Measurements from ENCODE around the gene MRPL41.
"Not testable (repeated sequence)": the region's sequence is repeated elsewhere in the genome, so short reads cannot be mapped to it uniquely, and the experiment has no call there.

The MRPL41 gene

GRCh38 chr9:137564817-137565411 lies 13.2 kb downstream of the MRPL41 start:
- Histone ChIP-seq H3K14ac (ENCODE audit: low read length in 2 of 2) (no peak overlapping the region), H3K9ac (ENCODE audit: low read length) (no peak overlapping the region), H3K36me3 (ENCODE audit: control insufficient read depth in 1 of 2, insufficient read depth in 2 of 2, low read depth in 1 of 2, low read length in 2 of 2) (peaks cover 46 to 48% of the 10 kb centered on the region in 2 experiments), H4K91ac (ENCODE audit: low read length) (no peak overlapping the region), H2AK5ac (ENCODE audit: low read length, severe bottlenecking) (no peak overlapping the region), H2BK5ac (ENCODE audit: low read depth, low read length, poor library complexity, severe bottlenecking) (no peak overlapping the region), H3K23ac (ENCODE audit: low read length in 2 of 2) (no peak overlapping the region), H3K79me1 (replicated peaks; ENCODE audit: low read length, poor library complexity, severe bottlenecking) (peaks cover 22% of the 10 kb centered on the region), H3K9me3 (ENCODE audit: control insufficient read depth, low read length) (no peaks in the 10 kb centered on the region), H3K27me3 (ENCODE audit: control insufficient read depth in 1 of 2, insufficient read depth in 1 of 2, low read length in 2 of 2) (no peaks in the 10 kb centered on the region), H3K27ac (ENCODE audit: low read length, poor library complexity, severe bottlenecking) (no peak overlapping the region), H3K4me3 (ENCODE audit: insufficient read depth in 1 of 2, low read depth in 1 of 2, low read length in 2 of 2) (no peak overlapping the region), H3K18ac (ENCODE audit: low read depth in 1 of 2, low read length in 2 of 2) (no peak overlapping the region), H2BK12ac (ENCODE audit: low read length in 2 of 2) (no peak overlapping the region), H2AFZ (ENCODE audit: low read depth, low read length) (no peak overlapping the region), H4K8ac (ENCODE audit: low read length) (no peak overlapping the region), H3K4me1 (ENCODE audit: control insufficient read depth, insufficient read depth, low read depth, low read length) (peaks cover 2% of the 10 kb centered on the region), H2BK15ac (ENCODE audit: low read depth, poor library complexity, severe bottlenecking) (no peak overlapping the region), H2BK120ac (ENCODE audit: low read depth, low read length) (no peak overlapping the region), H3K4ac (ENCODE audit: low read depth in 1 of 2, low read length in 2 of 2) (no peak overlapping the region), H3K4me2 (ENCODE audit: low read length, poor library complexity, severe bottlenecking) (no peak overlapping the region)
- DNase-seq = no peak
- WGBS = 93% methylated on average over 18 of the region's 18 CpGs

GRCh38 chr9:137568445-137568844 lies 16.8 kb downstream of the MRPL41 start:
- not testable (repeated sequence) for H3K27ac ChIP-seq (ENCODE audit: low read length, poor library complexity, severe bottlenecking); H3K9me3 ChIP-seq (ENCODE audit: control insufficient read depth, low read length); H2AFZ ChIP-seq (ENCODE audit: low read depth, low read length); H3K23ac ChIP-seq (ENCODE audit: low read length in 2 of 2); H3K18ac ChIP-seq (ENCODE audit: low read depth in 1 of 2, low read length in 2 of 2); H4K8ac ChIP-seq (ENCODE audit: low read length); H3K27me3 ChIP-seq (ENCODE audit: control insufficient read depth in 1 of 2, insufficient read depth in 1 of 2, low read length in 2 of 2); DNase-seq; H3K4me1 ChIP-seq (ENCODE audit: control insufficient read depth, insufficient read depth, low read depth, low read length); H2BK12ac ChIP-seq (ENCODE audit: low read length in 2 of 2); H4K91ac ChIP-seq (ENCODE audit: low read length); H2BK15ac ChIP-seq (ENCODE audit: low read depth, poor library complexity, severe bottlenecking); H3K4me3 ChIP-seq (ENCODE audit: insufficient read depth in 1 of 2, low read depth in 1 of 2, low read length in 2 of 2); H3K9ac ChIP-seq (ENCODE audit: low read length); H2BK5ac ChIP-seq (ENCODE audit: low read depth, low read length, poor library complexity, severe bottlenecking); H2AK5ac ChIP-seq (ENCODE audit: low read length, severe bottlenecking); H3K4ac ChIP-seq (ENCODE audit: low read depth in 1 of 2, low read length in 2 of 2); H3K14ac ChIP-seq (ENCODE audit: low read length in 2 of 2); H2BK120ac ChIP-seq (ENCODE audit: low read depth, low read length); H3K4me2 ChIP-seq (ENCODE audit: low read length, poor library complexity, severe bottlenecking)
- WGBS = 91% methylated on average over 5 of the region's 5 CpGs
- Histone ChIP-seq H3K79me1 (replicated peaks; ENCODE audit: low read length, poor library complexity, severe bottlenecking) (peaks cover 35% of the 10 kb centered on the region), H3K36me3 (ENCODE audit: control insufficient read depth in 1 of 2, insufficient read depth in 2 of 2, low read depth in 1 of 2, low read length in 2 of 2) (peaks cover 45 to 54% of the 10 kb centered on the region in 2 experiments)

- WGBS = 97% methylated on average over 5 of the region's 5 CpGs
- peaks cover 39% of the 10 kb centered on the region for H3K79me1 ChIP-seq (replicated peaks; ENCODE audit: low read length, poor library complexity, severe bottlenecking)
- no peaks in the 10 kb centered on the region for H3K27me3 ChIP-seq (ENCODE audit: control insufficient read depth in 1 of 2, insufficient read depth in 1 of 2, low read length in 2 of 2)
- H3K9me3 ChIP-seq (ENCODE audit: control insufficient read depth, low read length) = no peaks in the 10 kb centered on the region
- no peak overlapping the region for H2BK12ac ChIP-seq (ENCODE audit: low read length in 2 of 2)
- H4K91ac ChIP-seq (ENCODE audit: low read length) = no peak overlapping the region
- H2AFZ ChIP-seq (ENCODE audit: low read depth, low read length) = no peak overlapping the region
- no peak overlapping the region for H3K23ac ChIP-seq (ENCODE audit: low read length in 2 of 2)
- H3K4ac ChIP-seq (ENCODE audit: low read depth in 1 of 2, low read length in 2 of 2) = no peak overlapping the region
- H3K27ac ChIP-seq (ENCODE audit: low read length, poor library complexity, severe bottlenecking) = no peak overlapping the region
- no peak overlapping the region for H2AK5ac ChIP-seq (ENCODE audit: low read length, severe bottlenecking)
- H3K4me1 ChIP-seq (ENCODE audit: control insufficient read depth, insufficient read depth, low read depth, low read length) = peaks cover 2% of the 10 kb centered on the region
- no peak overlapping the region for H2BK5ac ChIP-seq (ENCODE audit: low read depth, low read length, poor library complexity, severe bottlenecking)
- no peak overlapping the region for H4K8ac ChIP-seq (ENCODE audit: low read length)
- no peak overlapping the region for H3K4me2 ChIP-seq (ENCODE audit: low read length, poor library complexity, severe bottlenecking)
- no peak for DNase-seq
- peaks cover 43 to 51% of the 10 kb centered on the region in 2 experiments for H3K36me3 ChIP-seq (ENCODE audit: control insufficient read depth in 1 of 2, insufficient read depth in 2 of 2, low read depth in 1 of 2, low read length in 2 of 2)
- H3K14ac ChIP-seq (ENCODE audit: low read length in 2 of 2) = no peak overlapping the region
- H2BK120ac ChIP-seq (ENCODE audit: low read depth, low read length) = no peak overlapping the region
- no peak overlapping the region for H3K9ac ChIP-seq (ENCODE audit: low read length)
- H3K4me3 ChIP-seq (ENCODE audit: insufficient read depth in 1 of 2, low read depth in 1 of 2, low read length in 2 of 2) = no peak overlapping the region
- no peak overlapping the region for H2BK15ac ChIP-seq (ENCODE audit: low read depth, poor library complexity, severe bottlenecking)
- H3K18ac ChIP-seq (ENCODE audit: low read depth in 1 of 2, low read length in 2 of 2) = no peak overlapping the region
These were observed 18.0 kb downstream of the MRPL41 start for GRCh38 chr9:137569609-137570203.

DNA sequence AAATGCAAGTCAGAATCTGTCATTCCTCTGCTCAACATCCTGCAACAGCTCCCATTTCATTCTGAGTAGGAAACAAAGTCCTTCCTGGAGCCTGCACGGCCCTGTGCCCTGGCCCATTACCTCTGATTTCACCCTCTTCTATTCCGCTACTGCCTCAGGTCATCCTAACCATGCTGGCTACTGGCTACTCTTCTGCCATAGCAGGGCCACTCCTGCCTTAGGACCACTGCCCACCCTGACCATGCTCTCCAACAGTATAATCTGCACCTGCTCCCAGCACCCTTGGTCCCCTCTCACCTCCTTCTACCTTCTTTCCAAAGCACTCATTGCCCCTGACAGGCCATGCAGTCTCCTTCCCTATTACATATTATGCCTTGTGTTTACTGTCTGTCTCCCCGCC lies 18.9 kb downstream of the MRPL41 start:
- 97% methylated on average over 3 of the region's 3 CpGs for WGBS

More for the DNA sequence above, 18.9 kb downstream of the MRPL41 start:
- Histone ChIP-seq H2BK5ac (ENCODE audit: low read depth, low read length, poor library complexity, severe bottlenecking) (no peak overlapping the region), H3K79me1 (replicated peaks; ENCODE audit: low read length, poor library complexity, severe bottlenecking) (peaks cover 44% of the 10 kb centered on the region), H3K9me3 (ENCODE audit: control insufficient read depth, low read length) (no peaks in the 10 kb centered on the region), H3K27me3 (ENCODE audit: control insufficient read depth in 1 of 2, insufficient read depth in 1 of 2, low read length in 2 of 2) (no peaks in the 10 kb centered on the region), H4K8ac (ENCODE audit: low read length) (no peak overlapping the region), H4K91ac (ENCODE audit: low read length) (no peak overlapping the region), H3K14ac (ENCODE audit: low read length in 2 of 2) (no peak overlapping the region), H3K36me3 (ENCODE audit: control insufficient read depth in 1 of 2, insufficient read depth in 2 of 2, low read depth in 1 of 2, low read length in 2 of 2) (peaks cover 47 to 55% of the 10 kb centered on the region in 2 experiments), H2AFZ (ENCODE audit: low read depth, low read length) (no peak overlapping the region), H3K4me2 (ENCODE audit: low read length, poor library complexity, severe bottlenecking) (no peak overlapping the region), H3K23ac (ENCODE audit: low read length in 2 of 2) (no peak overlapping the region), H3K18ac (ENCODE audit: low read depth in 1 of 2, low read length in 2 of 2) (no peak overlapping the region), H2BK120ac (ENCODE audit: low read depth, low read length) (no peak overlapping the region), H3K4me1 (ENCODE audit: control insufficient read depth, insufficient read depth, low read depth, low read length) (peaks cover 1% of the 10 kb centered on the region), H3K4me3 (ENCODE audit: insufficient read depth in 1 of 2, low read depth in 1 of 2, low read length in 2 of 2) (no peak overlapping the region), H3K27ac (ENCODE audit: low read length, poor library complexity, severe bottlenecking) (no peak overlapping the region), H3K4ac (ENCODE audit: low read depth in 1 of 2, low read length in 2 of 2) (no peak overlapping the region), H2BK12ac (ENCODE audit: low read length in 2 of 2) (no peak overlapping the region), H3K9ac (ENCODE audit: low read length) (no peak overlapping the region), H2BK15ac (ENCODE audit: low read depth, poor library complexity, severe bottlenecking) (no peak overlapping the region), H2AK5ac (ENCODE audit: low read length, severe bottlenecking) (no peak overlapping the region)
- DNase-seq = no peak
